NCI-H82 (cell line): ENCODE results near the gene STRBP.

Source experiments
- DNase-seq: peaks from one replicate; lab custom pipeline; 2025; lab: John Stamatoyannopoulos, UW

STRBP gene

GRCh38 chr9:123097430-123098095, 170.8 kb downstream of the STRBP start:
- DNase-seq, result no peak

DNA sequence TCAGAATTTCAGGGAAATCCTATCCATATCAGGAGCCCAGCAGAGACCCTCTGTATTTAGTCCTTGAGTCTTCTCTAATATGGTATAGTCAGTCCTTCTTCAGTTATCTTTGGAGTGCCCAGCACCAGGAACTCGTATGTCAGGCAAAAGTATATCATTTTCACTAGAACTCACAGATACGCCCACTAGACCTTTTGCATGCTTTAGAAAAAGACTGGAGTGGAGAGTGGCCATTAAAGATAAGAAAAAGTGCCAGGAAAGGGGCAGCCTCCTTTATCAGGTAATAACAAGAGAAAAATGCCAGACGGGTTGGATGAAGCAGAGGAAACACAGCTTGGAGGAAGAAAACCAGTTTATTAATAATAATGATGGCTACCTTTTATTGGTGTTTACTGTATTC, 171.4 kb downstream of the STRBP start:
- DNase-seq, result no peak

GRCh38 chr9:123093141-123093540, 175.2 kb downstream of the STRBP start:
- DNase-seq, result no peak

DNA sequence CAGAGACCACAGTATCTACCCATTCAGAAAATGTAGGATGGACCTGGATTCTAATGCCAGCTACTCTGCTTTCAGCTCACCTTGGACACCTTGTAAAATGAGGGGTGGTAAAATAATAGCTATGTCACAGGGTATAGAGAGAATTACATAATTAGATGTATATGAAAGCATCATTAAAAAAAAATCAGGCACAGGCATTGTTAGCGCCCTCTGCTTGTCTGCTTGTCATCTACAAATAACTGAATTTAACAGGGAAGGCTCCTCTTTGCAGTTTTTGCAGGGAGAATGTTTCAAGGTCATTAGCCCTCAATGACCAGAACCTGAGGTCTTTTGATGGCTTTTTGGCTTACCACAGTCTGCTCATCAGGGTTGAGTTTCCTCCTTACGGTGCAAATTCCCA, 176.9 kb downstream of the STRBP start:
- no peak for DNase-seq

- no peak for DNase-seq
Observed at GRCh38 chr9:123090956-123091355, 177.4 kb downstream of the STRBP start.

- peak; percentile 70 for DNase-seq
Observed at GRCh38 chr9:123090198-123090896, 178.0 kb downstream of the STRBP start.

DNA sequence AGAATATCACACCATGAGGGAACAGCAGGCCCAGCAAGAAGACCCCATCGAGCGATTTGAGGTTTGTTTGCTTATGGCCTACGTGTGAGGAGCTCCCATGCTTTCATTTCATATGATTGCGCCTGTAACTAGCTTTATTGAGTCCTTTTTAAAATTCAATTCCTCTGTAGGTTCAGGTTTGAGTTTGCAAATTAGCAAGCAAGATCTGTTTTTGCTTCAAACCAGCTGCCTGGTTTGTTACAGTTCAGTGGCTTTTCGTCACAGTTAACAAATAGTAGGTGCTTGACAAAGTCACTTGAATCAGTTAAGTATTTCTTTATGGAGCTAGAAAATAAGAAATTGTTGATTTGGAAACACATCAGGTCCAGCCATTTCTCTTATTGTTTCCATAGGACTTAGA, 178.6 kb downstream of the STRBP start:
- DNase-seq, result no peak

- no peak for DNase-seq
Observed at GRCh38 chr9:123089040-123089439, 179.3 kb downstream of the STRBP start.

GRCh38 chr9:123087359-123087888, 181.0 kb downstream of the STRBP start:
- no peak for DNase-seq

- DNase-seq, result no peak
Observed at GRCh38 chr9:123085916-123086315, 182.5 kb downstream of the STRBP start.

DNA sequence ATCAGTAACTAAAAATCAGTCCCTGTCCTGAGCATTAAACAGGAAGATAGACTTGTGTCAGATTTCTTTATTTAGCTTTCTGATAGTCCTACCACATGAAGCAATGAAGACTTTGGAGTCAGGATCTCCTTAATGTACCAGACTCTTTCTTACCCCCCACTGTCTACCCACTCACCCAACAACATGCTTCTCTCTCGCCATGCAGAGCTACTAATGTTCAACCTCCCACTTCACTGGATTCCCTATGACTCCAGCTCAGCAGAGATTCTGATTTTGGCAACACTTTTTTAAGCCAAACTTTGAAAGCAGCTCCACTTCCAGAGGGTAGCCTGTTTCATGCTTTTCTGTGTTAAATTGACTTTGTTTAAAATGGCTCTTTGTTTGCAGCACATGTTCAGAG, 184.1 kb downstream of the STRBP start:
- DNase-seq, result no peak

- DNase-seq, result no peak
Observed at GRCh38 chr9:123083680-123084079, 184.7 kb downstream of the STRBP start.

DNA sequence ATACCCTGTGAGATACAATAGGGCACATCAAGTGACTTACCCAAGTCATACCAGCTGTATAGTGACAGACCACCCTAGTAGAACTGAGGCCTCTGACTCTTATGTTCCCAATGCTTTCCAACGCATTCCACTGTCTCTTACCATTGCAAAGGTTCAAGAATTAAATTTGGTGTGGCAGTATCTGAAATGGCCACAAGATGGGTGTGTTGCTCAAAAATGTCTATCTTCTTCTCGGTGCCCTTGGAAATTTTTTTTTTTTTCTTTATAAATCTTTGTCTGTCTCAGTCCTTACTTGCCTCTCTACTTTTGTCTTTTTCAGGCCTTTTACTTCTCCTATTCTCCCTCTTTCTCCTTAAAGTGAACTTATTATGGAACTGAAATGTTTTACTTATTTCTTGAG, 186.6 kb downstream of the STRBP start:
- peak; percentile 48 for DNase-seq

GRCh38 chr9:123080444-123080843, 187.9 kb downstream of the STRBP start:
- no peak for DNase-seq

DNA sequence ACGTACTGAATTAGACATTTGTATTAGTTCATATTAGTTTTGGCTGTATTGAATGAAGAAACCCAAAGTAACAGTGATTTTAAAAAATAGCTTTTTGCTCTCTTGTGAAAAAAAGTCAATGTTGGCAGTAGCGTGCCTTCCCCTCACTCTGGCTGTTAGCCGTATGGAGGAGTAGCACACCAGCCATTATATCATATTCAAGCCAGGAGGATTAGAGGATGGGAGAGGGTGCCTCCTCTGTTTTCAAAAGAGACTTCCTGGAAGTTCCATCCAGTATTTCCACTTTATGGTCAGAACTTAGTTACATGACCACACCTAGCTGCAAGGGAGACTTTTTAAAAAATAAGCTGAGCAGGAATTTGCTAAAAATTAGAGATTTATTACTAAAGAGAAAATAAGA, 193.8 kb downstream of the STRBP start:
- peak; percentile 65 for DNase-seq

GRCh38 chr9:123073991-123074422, 194.4 kb downstream of the STRBP start:
- peak; percentile 16 for DNase-seq

DNA sequence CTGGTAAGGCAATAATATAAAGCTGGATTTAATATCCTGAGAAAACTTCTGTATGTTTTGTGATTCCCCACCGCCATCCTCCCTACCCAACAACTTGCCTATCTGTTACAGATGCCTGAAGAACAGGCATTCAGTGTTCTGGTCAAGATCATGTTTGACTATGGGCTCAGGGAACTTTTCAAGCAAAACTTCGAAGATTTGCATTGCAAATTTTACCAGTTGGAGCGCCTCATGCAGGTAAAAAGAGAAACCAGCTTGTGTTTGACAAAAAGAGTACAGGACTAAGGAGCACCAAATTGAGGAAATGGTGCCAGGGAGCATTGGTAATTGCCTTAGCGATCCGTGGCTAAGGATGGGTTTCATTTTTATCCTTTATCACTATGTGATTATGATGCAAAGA, 194.9 kb downstream of the STRBP start:
- DNase-seq, result no peak

DNA sequence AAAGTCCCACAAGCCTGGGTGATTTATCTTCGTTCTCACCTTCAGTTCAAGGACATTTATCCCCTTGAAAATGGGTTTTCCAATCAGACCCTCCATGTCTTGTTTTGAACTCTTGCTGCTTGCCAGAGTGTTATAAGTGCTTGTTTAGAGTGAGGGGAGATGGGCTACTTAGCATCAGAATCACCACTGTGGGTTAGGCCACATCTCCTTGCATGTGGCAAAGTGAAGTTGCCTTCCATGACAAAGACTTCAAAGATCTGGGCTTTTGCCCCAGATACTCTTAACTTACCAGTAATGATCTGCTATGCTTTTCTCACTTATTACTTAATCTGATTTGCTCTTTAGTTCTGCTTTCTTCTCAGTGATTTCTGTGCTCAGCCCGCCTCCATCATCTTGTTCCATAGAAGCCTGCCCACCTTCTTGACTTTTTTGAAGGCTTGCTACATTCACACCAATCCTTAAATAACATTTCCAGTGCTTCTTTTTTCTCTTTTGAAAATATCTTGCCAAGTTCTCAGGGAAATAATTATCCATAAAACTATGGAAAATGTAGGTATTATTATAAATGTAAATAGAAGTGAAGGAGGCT, 195.9 kb downstream of the STRBP start:
- no peak for DNase-seq
